ENCODE results near the gene ISG20L2.
A peak's percentile ranks its signal among the peaks of the same experiment; 100 is the strongest.

The ISG20L2 gene

DNA sequence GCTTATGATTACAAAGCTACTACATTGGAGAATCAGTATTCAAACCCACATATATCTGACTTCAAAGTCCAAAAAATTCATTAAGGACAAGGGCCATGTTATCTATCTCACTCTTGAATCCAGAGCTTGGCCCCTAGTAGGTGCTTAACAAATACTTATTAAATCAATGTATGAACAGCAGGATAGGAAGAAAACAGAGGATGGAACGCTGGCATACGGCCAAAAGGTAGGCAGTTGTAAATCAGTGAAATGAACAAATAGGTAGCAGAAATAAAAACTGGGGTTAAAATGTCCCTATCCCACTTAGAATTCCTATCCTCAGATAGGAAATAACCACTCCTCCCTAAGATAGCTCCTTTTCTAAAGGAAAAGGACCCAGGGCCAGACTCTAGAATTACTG is 10.3 kb upstream of the ISG20L2 start:
- TF ChIP-seq, protein P1, sequence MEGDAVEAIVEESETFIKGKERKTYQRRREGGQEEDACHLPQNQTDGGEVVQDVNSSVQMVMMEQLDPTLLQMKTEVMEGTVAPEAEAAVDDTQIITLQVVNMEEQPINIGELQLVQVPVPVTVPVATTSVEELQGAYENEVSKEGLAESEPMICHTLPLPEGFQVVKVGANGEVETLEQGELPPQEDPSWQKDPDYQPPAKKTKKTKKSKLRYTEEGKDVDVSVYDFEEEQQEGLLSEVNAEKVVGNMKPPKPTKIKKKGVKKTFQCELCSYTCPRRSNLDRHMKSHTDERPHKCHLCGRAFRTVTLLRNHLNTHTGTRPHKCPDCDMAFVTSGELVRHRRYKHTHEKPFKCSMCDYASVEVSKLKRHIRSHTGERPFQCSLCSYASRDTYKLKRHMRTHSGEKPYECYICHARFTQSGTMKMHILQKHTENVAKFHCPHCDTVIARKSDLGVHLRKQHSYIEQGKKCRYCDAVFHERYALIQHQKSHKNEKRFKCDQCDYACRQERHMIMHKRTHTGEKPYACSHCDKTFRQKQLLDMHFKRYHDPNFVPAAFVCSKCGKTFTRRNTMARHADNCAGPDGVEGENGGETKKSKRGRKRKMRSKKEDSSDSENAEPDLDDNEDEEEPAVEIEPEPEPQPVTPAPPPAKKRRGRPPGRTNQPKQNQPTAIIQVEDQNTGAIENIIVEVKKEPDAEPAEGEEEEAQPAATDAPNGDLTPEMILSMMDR (IDR thresholded peaks at IDR 0.05; ENCODE audit: insufficient read depth, missing control alignments), result no peak
- DNase-seq (ENCODE audit: insufficient read length, low spot score), result no peak
- no peak for FAIRE-seq

DNA sequence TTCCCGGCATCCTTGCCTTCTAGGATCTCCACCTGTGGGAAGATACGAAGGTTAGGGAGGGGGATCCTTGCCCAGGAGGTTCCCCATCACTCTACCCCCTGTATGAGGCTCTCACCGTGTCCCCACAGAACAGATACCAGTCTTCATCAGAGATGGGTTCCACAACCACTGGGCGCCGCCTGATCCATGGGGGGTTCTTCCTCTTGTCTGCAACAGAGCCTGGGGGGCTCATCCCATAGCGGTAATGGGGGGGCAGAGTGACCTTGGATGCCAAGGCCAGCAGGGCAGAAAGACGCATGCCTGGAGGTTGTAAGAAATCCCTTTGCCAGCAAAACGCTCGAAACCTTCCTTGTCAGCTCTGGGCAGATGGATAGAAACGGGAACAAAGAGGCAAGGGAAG is 9.8 kb upstream of the ISG20L2 start:
- TF ChIP-seq, protein P1 (IDR thresholded peaks at IDR 0.05; ENCODE audit: insufficient read depth, missing control alignments), result no peak
- no peak for DNase-seq (ENCODE audit: insufficient read length, low spot score)
- FAIRE-seq, result no peak

DNA sequence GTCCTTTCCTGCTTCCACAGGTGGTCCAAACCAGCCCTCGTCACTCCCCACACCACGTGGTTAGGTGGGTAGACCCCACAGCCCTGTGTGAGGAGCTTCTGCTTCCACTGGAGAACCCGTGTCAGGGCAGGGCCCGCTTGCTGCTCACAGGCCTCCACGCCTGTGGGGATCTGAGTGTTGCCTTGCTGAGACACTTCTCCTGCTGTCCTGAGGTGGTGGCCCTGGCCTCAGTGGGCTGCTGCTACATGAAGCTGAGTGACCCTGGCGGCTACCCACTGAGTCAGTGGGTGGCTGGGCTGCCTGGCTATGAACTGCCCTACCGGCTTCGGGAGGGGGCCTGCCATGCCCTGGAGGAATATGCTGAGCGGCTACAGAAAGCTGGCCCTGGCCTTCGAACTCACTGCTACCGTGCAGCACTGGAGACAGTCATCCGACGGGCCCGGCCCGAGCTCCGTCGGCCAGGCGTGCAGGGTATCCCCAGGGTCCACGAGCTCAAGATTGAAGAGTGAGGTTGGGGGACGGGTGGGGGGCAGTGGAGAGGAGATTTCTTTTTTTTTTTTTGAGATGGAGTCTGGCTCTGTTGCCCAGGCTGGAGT is 5.5 kb upstream of the ISG20L2 start:
- DNase-seq (ENCODE audit: insufficient read length, low spot score) (no peak), FAIRE-seq (no peak)
- TF ChIP-seq, protein P1 (IDR thresholded peaks at IDR 0.05; ENCODE audit: insufficient read depth, missing control alignments), result no peak

DNA sequence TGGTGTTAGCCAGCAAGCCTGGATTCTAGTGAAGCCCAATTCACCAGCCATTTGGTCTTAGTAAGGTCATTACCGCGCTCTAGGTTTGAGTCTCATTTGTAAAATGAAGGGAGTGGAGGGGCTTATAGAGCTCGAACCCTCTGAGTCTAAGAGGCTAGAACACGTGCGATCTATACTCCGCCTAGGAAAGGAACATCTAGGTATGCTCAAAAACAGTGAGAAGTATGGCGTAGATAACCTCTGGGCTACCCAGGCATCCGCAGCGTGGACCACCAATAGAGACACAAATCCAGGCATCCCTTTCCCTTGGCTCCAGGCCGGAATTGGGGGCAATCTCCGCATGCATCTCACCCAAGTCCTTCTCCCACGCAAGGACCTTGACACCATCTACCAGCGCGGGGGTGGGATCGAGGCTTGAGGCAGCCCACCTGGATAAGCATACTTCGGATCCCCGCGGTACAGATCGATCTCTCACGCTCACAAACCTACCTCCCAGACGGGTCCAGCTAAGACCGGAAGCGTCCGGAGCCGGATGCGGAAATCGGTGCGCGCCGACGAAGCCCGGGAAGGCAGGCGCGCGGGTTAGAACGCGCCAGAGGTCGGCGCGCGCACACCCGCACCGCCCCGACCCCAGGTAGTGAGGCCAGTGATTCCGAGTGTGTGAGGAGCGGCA is 504 bp downstream of the ISG20L2 start, which contains the start of gene METTL25B:
Gene METTL25B (plus strand): TSS at position 544 of the 673 bp plus-strand sequence. CDS start 636 bp downstream, outside the sequence.
- TF ChIP-seq, protein P1 (IDR thresholded peaks at IDR 0.05; ENCODE audit: insufficient read depth, missing control alignments), result no peak
- DNase-seq (ENCODE audit: insufficient read length, low spot score) (peak; percentile 84), FAIRE-seq (no peak)

DNA sequence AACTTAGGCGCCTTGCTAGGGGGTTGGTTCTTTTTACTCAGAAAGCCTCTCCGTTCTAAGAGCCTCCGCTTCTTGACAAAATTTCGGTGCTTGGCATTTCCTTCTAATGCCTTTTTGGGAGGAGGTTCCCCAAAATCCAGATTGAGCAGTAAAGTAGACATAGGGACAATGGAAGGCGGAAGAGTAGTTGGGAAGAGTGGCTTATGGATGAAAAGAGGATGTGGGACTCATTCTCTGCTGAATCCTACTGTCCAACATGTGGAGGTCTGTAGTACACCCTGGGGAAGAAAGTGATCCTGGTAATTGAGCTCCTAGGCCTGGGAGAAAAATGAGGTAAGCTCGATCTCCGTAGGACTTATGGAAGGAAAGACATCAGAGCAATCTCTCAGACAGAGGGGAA is 1.1 kb downstream of the ISG20L2 start:
- FAIRE-seq (no peak), DNase-seq (ENCODE audit: insufficient read length, low spot score) (no peak)
- TF ChIP-seq, protein P1 (IDR thresholded peaks at IDR 0.05; ENCODE audit: insufficient read depth, missing control alignments), result no peak

DNA sequence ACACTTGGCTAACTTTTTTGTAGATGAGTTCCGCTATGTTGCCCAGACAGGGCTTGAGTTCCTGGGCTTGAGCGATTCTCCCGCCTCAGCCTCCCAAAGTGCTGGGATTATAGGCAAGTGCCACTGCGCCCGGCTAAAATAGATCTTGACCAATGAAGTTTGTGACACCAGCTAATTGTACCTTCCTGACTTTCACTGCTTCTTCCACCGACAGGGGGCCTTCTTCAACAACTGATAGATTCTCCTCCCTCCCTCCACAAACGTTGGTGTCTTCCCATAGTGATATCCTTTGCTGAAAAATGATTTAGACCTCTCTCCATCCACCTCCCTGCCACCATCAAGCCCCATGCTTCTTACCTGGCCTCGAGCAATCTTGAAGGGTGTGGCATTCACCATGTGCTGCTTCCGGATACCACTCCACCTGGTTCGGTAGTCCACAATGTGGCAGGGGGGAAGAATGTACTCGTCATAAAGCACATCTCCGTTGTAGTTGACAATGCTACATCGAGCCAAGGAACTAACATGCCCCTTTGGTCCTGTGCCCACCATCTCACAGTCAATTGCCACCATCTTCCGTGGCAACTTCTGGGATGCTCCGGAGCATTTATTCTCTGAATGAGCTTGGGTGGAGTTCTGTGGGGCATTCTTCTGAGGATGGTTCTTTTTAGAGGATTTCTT is 1.9 kb downstream of the ISG20L2 start:
- TF ChIP-seq, protein P1 (IDR thresholded peaks at IDR 0.05; ENCODE audit: insufficient read depth, missing control alignments), result peak; percentile 78
- peak; percentile 54 for DNase-seq (ENCODE audit: insufficient read length, low spot score)
- no peak for FAIRE-seq
